ENCODE measurements around the gene POU2AF1.
"Not testable (repeated sequence)": the region's sequence is repeated elsewhere in the genome, so short reads cannot be mapped to it uniquely, and the experiment has no call there.

POU2AF1 gene

DNA sequence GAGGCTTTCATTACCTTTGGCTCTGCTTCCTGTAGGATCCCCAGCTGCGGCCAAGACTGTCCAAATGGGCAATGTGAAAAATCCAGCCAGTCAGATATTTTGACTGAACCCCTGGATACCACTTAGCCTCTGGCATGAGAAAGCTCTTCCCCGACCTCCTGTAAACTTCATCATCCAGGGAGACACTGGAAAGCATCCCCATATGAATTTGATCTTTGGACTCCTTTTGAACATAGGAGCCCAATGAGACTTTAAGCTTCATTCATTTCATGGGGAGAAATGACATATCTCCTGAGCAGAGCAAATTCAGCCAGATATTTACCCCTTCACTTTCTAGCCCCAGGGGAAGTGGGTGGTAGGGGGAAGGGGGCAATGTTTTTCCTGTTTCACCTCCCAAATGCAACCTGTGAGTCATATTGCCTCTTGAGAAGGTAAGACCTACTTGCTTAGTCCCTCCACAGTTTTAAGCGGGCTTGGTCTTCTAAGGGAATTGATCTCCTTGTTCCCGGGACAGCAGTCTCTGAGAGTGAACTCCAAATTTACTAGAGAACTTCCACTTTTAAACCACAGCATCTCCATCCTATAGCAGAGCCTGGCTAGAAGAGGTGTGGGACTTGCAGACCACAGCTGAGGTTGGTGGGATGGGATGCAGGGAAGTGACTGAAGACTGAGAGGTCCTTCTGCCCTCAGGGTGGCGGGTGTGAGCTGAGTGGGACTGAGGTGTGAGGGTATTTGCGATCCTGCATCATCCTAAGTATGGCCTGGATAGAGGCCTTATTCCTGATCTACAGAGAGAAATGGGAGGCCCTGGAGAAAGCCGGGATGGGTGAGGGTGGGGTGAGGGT is 20.3 kb upstream of the POU2AF1 start:
- H3K9me3 Mint-ChIP-seq: no peaks in the 10 kb centered on the region
- H3K4me3 Mint-ChIP-seq: no peak overlapping the region
- no peaks in the 10 kb centered on the region for H3K36me3 Mint-ChIP-seq
- H3K27me3 Mint-ChIP-seq: no peaks in the 10 kb centered on the region
- H3K4me1 Mint-ChIP-seq: peaks cover 10% of the 10 kb centered on the region
- H3K27ac Mint-ChIP-seq: no peak overlapping the region

DNA sequence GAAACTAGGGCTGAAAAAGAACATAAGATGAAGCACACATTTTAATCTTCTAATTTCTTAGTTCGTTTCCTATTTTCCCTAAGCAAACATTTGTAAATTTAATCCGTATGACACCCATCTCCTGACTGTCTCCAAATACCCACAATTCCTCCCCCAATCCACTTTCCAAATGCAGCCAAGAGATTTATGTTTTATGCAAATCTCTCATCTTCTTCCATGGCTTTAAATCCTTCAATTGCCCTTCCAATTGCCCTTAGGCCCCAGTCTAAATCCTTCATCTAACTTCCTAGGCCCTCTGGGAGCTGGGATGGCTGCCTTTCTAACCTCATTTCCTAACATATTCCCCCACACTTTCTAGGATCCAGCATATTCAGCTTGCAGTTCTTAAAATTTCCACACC is 18.0 kb upstream of the POU2AF1 start:
- Mint-ChIP-seq H3K4me1 (peaks cover 16% of the 10 kb centered on the region), H3K27ac (no peak overlapping the region), H3K27me3 (no peaks in the 10 kb centered on the region), H3K4me3 (no peak overlapping the region), H3K36me3 (no peaks in the 10 kb centered on the region), H3K9me3 (no peaks in the 10 kb centered on the region)

DNA sequence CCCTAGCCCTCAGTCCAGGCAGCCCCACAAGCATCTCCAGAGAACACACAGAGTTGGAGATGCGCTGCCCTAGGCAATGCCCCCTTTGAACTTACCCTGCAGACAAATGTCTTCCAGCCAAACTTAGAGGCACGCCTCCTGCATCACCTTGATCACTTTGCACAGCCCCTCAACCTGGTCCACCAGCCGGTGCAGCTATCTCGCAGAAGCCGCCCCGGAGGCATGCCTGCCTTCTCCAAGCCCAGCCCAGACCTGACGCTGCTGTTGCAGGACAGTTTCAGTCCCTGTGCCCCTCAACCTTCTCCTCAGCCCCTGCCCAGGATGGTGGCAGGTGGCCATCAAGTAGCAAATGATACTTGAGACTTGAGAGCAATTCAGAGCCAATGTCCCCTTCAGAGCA is 16.7 kb upstream of the POU2AF1 start:
- H3K4me1 Mint-ChIP-seq: peaks cover 16% of the 10 kb centered on the region
- no peak overlapping the region for H3K27ac Mint-ChIP-seq
- no peaks in the 10 kb centered on the region for H3K27me3 Mint-ChIP-seq
- no peaks in the 10 kb centered on the region for H3K36me3 Mint-ChIP-seq
- no peak overlapping the region for H3K4me3 Mint-ChIP-seq
- H3K9me3 Mint-ChIP-seq: no peaks in the 10 kb centered on the region

DNA sequence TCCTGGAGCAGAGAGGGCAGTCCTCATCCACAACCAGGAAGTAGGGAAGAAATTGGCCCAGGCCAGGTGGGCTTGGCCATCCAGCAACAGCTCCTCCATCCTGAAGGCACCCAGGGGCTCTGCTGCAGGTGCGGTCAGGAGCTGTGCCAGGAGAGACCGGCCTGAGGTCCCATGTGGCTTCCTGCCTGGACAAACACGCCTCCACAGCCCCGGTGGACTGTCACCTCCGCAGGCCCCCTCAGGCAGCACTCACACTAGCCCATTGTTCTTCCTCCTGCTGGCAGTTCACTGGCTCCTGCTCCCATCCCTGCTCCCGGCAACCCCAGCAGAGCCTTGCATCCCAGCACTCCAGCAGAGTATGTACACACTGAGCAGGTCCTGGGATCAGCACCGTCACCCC is 16.0 kb upstream of the POU2AF1 start:
- Mint-ChIP-seq H3K27me3 (no peaks in the 10 kb centered on the region), H3K27ac (peak overlapping the region; percentile 37), H3K4me3 (no peak overlapping the region), H3K4me1 (peaks cover 16% of the 10 kb centered on the region), H3K36me3 (no peaks in the 10 kb centered on the region), H3K9me3 (no peaks in the 10 kb centered on the region)

DNA sequence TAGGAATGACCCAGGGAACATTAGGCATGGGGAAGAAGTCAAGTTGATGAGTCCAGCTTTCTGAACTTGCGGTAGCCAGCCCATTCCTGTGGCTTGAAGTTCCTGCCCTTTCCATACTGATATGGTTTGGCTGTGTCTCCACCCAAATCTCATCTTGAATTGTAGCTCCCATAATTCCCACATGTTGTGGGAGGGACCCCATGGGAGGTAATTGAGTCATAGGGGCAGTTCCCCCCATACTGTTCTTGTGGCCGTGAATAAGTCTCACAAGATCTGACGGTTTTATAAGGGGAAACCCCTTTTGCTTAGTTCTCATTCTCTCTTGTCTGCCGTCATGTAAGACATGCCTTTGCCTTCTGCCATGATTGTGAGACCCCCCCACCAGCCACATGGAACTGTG is 15.1 kb upstream of the POU2AF1 start:
- H3K27me3 Mint-ChIP-seq, H3K27ac Mint-ChIP-seq, H3K36me3 Mint-ChIP-seq, H3K4me3 Mint-ChIP-seq, H3K9me3 Mint-ChIP-seq: not testable (repeated sequence)
- H3K4me1 Mint-ChIP-seq: peaks cover 11% of the 10 kb centered on the region

DNA sequence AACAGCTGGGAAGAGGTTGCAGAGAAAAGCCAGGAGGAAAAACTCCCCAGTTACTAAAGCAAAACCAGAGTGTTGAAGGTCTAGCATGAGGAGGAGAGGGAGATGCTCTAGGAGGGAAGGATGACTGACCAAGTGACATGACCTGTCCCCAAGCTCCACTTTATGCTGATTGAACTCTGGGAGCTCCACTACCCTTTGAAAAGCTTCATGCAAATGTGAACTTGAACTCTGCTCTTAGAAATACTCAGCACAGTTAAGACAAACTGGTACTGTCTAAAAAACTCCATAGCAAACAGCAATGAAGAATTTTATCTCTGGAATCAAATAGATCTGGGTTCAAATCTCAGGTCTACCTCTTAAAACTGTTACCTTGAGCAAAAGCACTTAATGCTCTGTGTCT is 14.5 kb upstream of the POU2AF1 start:
- Mint-ChIP-seq H3K27ac (no peak overlapping the region), H3K27me3 (no peaks in the 10 kb centered on the region), H3K9me3 (no peaks in the 10 kb centered on the region), H3K36me3 (no peaks in the 10 kb centered on the region), H3K4me3 (no peak overlapping the region), H3K4me1 (peaks cover 15% of the 10 kb centered on the region)

DNA sequence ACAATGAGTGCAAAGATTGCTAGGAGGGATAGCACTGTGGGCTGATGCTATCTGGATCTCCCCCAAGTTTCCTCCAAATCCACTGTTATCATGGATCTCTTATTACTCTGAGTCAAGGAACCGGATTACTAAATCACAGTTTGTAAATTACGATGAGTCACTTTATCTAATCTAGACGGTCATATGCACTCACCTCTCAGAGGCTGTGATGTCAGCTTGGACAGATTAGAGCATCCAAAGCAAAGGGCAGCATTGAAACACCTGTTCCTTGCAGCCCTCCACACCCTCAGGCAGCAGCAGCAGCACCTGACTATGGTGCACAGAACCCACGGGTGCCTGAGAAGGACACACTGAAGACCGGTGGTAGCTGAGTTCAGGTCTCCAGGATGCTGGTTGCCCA is 14.0 kb upstream of the POU2AF1 start:
- H3K4me3 Mint-ChIP-seq: no peak overlapping the region
- H3K27ac Mint-ChIP-seq: no peak overlapping the region
- H3K9me3 Mint-ChIP-seq: no peaks in the 10 kb centered on the region
- H3K27me3 Mint-ChIP-seq: no peaks in the 10 kb centered on the region
- no peaks in the 10 kb centered on the region for H3K36me3 Mint-ChIP-seq
- peaks cover 20% of the 10 kb centered on the region for H3K4me1 Mint-ChIP-seq

DNA sequence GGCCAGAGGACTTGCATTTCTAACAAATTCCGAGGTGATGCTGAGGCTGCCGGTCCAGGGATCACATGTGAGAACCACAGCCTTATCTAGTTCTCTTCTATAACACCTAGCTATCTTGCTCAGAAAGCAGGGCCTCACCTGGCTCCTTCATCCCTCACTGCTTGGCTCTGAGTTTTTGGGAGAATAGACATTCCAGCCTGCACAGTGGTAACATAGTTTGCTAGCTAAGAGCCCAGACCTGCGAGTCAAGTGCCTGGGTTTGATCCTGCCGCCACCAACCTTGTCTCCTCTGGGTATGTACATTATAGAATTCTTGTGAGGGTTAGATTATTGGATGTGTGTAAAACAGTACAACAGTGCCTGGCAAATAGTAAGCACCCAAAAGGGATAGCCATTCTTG is 13.5 kb upstream of the POU2AF1 start:
- H3K27me3 Mint-ChIP-seq: no peaks in the 10 kb centered on the region
- no peak overlapping the region for H3K4me3 Mint-ChIP-seq
- peaks cover 21% of the 10 kb centered on the region for H3K4me1 Mint-ChIP-seq
- no peaks in the 10 kb centered on the region for H3K36me3 Mint-ChIP-seq
- no peak overlapping the region for H3K27ac Mint-ChIP-seq
- no peaks in the 10 kb centered on the region for H3K9me3 Mint-ChIP-seq

DNA sequence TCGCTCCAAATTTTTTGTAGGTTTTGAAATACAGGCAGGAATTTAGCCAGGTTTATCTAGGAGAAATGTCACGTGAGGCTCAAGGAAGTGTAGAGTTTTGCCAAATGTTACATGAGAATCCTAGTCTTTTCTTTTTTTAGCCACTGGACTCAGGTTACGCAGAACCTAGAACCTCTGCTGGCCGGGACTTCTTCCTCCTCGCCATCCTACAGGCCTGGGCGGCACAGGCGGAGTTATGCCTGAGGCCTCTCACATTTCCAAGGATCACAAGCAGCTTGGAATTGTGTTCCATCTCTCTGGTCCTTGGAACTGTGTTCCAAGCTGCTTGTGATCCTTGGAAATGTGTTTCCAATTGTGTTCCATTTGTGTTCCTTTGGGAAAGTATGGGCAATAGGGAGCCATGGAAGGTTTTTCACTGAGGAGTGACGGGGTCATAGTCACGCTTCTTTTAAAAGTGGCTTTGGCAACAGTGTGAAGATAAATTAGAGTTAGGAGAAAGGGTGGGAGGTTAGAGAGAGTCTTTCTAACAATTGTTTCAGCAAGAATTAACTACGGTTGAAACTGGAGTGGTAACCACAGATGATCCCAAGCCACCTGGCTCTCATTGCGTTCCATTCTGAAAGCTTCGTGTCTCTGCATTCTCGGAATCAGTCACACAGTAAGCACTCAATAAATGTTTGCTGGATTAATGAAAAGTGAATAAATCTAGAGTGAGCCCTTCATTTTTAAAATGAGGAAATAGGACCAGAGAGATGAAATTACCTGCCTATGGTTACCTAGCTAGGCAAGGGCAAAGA is 12.5 kb upstream of the POU2AF1 start:
- H3K36me3 Mint-ChIP-seq: no peaks in the 10 kb centered on the region
- no peak overlapping the region for H3K4me3 Mint-ChIP-seq
- H3K4me1 Mint-ChIP-seq: peaks cover 21% of the 10 kb centered on the region
- H3K9me3 Mint-ChIP-seq: no peaks in the 10 kb centered on the region
- H3K27ac Mint-ChIP-seq: no peak overlapping the region
- no peaks in the 10 kb centered on the region for H3K27me3 Mint-ChIP-seq

DNA sequence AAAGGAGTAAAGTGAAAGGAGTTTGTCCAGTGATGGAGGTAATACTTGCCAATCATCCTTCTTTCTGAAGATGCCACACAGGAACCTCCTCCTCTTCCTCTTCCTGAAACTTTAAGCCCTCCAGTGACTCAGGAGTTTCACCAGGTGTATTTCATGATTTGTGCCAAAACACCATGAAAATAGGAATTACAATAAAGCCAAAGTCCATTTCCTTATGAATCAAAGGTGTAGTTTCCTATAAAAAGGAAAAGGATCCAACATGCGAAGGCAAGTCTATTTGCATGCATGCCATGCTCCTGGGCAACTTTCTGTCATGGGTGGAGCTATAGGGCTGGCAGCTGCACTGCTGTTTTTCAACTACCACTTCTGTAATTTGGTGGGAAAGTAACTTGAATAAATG is 9.8 kb upstream of the POU2AF1 start:
- no peak overlapping the region for H3K4me3 Mint-ChIP-seq
- no peak overlapping the region for H3K27ac Mint-ChIP-seq
- H3K9me3 Mint-ChIP-seq: no peaks in the 10 kb centered on the region

DNA sequence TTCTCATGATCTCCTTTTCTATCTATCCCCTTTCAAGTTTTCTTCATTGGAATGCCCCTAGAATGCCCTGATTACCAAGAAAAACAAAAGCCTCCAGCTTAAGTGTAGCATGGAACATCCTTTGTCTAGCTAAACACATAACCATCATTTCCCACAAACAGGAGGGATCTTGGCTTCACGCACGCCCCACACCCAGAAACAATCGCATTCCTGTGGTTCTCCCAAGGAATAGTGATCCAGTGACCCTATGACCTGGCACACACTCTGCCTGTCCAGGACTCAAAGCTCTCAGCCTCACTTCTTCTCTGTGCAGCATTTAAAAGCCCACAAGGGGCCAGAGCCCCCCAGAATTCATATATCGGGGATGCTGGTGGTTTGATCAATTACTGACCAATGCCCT is 9.3 kb upstream of the POU2AF1 start:
- H3K9me3 Mint-ChIP-seq: no peaks in the 10 kb centered on the region
- H3K27ac Mint-ChIP-seq: peak overlapping the region; percentile 4
- H3K4me1 Mint-ChIP-seq: peaks cover 13% of the 10 kb centered on the region
- H3K4me3 Mint-ChIP-seq: no peak overlapping the region
- no peaks in the 10 kb centered on the region for H3K36me3 Mint-ChIP-seq
- no peaks in the 10 kb centered on the region for H3K27me3 Mint-ChIP-seq

More for the DNA sequence above, 9.8 kb upstream of the POU2AF1 start:
- Mint-ChIP-seq H3K27me3 (no peaks in the 10 kb centered on the region), H3K36me3 (no peaks in the 10 kb centered on the region), H3K4me1 (peaks cover 13% of the 10 kb centered on the region)

DNA sequence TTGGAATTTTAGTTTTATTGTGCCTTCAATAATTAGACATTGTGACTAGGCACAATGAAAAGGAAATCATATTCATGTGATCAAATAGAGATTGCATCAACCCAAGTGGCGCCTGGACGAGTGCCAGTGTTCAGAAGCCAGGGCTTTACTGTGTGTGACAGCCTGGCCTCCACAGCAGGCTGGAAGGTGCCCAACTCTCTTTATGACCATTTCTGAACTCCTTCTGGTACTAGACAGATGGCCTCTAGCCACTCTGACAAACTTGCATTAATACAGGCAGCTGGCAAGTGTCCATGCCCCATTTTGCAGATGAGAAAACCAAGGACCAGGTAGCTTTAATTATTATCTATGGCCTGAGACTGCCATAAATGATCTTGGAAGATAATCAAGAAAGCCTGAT is 8.3 kb upstream of the POU2AF1 start:
- peaks cover 16% of the 10 kb centered on the region for H3K4me1 Mint-ChIP-seq
- H3K36me3 Mint-ChIP-seq: no peaks in the 10 kb centered on the region

DNA sequence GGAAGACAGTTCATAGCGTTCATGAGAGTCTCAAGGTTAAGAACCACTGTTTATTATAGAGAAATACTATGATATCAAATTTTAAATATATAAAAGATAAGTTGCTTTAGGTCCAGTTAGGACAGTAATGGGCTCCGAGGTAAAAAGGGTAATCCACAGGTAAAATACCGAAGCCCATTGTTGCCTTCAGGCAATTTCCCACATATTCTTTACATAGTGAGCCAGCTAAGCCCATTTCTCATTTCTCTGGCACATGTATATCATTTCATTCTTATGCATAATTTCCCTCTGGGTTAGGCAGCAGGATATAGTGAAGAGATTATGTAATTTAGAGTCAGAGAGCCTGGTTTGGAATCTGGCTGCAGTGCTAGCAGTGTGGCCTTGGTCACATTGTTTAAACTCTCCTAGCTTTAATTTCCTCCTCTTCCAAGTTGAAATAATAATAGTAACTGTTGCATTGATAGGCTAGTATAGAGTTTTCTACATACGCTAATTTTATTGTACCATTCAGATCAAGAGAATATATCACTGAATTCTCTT is 7.6 kb upstream of the POU2AF1 start:
- Mint-ChIP-seq H3K27me3 (no peaks in the 10 kb centered on the region), H3K4me1 (peaks cover 22% of the 10 kb centered on the region), H3K36me3 (no peaks in the 10 kb centered on the region), H3K4me3 (no peak overlapping the region), H3K27ac (no peak overlapping the region), H3K9me3 (no peaks in the 10 kb centered on the region)

More for the DNA sequence above, 8.3 kb upstream of the POU2AF1 start:
- H3K27ac Mint-ChIP-seq: no peak overlapping the region
- no peaks in the 10 kb centered on the region for H3K9me3 Mint-ChIP-seq
- H3K4me3 Mint-ChIP-seq: no peak overlapping the region
- H3K27me3 Mint-ChIP-seq: no peaks in the 10 kb centered on the region

DNA sequence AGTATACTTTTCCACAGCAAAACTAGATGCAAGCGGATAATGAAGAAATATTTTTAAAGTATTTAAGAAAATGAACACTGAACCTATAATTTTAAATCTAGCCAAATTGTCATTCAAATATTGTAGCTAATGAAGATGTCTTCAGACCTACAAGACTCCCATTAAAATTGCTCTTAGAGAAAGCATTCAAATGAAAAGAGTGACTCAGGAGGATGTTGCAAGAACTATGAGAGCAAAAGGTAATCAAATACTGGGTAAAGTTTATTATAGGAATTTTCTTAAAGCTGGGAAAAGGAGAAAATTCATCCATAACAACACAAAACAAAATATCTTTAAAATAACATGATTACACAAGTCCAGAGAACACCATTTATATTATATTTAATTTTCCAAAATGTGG is 5.4 kb upstream of the POU2AF1 start:
- Mint-ChIP-seq H3K4me3 (no peak overlapping the region), H3K36me3 (no peaks in the 10 kb centered on the region), H3K27ac (no peak overlapping the region), H3K27me3 (no peaks in the 10 kb centered on the region), H3K9me3 (no peaks in the 10 kb centered on the region), H3K4me1 (peaks cover 42% of the 10 kb centered on the region)

DNA sequence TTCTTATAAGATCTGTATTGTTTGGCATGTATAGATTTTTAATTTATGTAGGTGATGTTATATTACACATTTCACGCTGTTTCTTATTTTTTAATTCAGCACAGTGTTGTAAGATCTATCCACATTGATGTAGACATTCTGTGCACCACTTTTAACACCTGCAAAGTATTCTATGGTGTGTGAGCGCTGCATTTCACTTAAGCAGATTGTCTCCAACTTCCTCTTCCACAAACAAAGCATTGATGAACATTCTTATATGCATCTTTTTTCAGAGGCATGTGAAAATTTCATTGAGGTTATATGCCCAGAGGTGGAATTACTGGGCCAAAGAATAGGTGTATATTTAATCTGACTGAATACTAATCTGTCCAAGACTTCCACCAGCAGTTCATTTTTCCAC is 3.4 kb upstream of the POU2AF1 start:
- no peaks in the 10 kb centered on the region for H3K9me3 Mint-ChIP-seq
- H3K4me1 Mint-ChIP-seq: peaks cover 47% of the 10 kb centered on the region
- no peaks in the 10 kb centered on the region for H3K27me3 Mint-ChIP-seq
- H3K36me3 Mint-ChIP-seq: no peaks in the 10 kb centered on the region
- H3K4me3 Mint-ChIP-seq: no peak overlapping the region
- H3K27ac Mint-ChIP-seq: no peak overlapping the region

DNA sequence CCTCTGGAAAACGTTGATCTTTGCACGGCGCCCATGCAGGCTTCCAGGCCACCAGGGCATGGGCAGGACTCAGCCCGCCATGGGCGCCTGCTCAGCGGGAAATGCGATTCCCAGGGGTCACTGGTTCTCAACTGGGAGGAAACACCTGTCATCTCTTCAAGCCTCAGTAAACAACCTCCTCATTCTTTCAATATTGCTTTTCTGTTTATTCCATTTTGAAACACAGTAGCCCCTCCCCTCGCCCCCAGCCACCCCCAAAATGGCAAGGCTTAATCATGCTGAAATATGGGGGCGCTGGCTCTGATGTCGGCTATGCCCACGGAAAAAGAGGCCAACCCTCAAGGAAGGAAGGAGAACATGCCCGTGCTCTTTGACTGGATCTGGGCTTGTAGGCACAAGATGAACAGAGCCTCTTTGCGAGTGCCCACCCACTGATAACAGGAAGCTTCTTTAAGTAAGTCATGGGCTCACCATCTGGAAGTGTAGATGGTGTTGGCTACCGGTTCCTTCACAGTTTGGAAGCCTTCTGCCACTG is 594 bp upstream of the POU2AF1 start:
- Mint-ChIP-seq H3K27ac (peak overlapping the region; percentile 94), H3K4me1 (peaks cover 69% of the 10 kb centered on the region), H3K9me3 (no peaks in the 10 kb centered on the region), H3K27me3 (no peaks in the 10 kb centered on the region), H3K36me3 (no peaks in the 10 kb centered on the region), H3K4me3 (peak overlapping the region; percentile 81)
